ENCODE measurements around the gene USP43.
"Not testable (repeated sequence)": the region's sequence is repeated elsewhere in the genome, so short reads cannot be mapped to it uniquely, and the experiment has no call there.

The USP43 gene

DNA sequence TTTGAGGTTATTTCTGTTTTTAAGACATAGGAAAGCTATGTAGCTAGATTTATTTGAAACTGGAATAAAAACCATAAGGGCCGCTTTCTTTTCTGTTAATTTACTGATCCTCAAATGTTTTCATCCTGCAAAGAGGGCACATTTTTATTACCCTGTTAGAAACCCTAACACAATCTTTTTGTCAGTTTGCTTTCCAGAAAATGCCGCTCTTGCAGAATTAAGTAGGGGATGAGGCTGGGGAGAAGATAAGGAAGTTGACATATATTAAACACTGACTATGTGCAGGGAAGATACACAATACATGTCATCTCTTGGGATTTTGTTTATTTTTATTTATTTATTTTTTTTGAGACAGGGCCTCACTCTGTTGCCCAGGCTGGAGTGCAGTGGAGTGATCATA, 15.7 kb downstream of the USP43 start:
- DNase-seq = no peak

DNA sequence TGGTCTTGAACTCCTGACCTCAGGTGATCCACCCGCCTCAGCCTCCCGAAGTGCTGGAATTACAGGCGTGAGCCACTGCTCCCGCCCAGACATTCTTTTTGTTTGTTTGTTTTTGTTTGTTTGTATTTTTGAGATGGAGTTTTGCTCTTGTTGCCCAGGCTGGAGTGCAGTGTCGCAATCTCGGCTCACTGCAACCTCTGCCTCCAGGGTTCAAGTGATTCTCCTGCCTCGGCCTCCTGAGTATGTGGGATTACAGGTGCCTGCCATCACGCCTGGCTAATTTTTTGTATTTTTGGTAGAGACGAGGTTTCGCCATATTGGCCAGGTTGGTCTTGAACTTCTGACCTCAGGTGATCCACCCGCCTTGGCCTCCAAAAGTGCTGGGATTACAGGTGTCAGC, 18.2 kb downstream of the USP43 start:
- DNase-seq = not testable (repeated sequence)

DNA sequence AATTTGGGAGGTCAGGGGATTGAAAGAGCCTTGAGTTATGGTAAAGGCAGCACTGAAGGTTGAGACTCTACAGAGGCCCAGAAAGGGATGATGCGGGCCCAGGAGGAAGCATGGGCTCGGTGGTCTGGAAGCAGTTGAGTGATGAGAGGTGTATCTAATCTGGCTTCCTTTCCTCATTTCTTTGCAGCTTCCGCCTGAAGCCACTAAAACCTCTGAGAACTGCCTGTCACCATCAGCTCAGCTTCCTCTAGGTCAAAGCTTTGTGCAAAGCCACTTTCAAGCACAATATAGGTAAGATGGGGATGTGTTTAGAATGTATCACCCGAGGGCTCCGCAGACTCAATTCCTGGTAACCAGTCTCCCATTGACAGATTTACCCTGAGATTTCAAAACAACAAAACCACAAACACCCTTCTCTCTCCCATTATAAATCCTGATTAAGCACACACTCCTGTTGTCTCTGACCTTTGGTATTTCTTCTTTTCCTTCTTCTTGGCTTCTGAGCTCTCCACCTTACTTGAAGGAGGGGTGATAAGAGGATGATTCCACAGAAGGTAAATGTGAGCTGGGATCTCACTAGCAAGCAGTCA, 21.2 kb downstream of the USP43 start:
- no peak for DNase-seq

DNA sequence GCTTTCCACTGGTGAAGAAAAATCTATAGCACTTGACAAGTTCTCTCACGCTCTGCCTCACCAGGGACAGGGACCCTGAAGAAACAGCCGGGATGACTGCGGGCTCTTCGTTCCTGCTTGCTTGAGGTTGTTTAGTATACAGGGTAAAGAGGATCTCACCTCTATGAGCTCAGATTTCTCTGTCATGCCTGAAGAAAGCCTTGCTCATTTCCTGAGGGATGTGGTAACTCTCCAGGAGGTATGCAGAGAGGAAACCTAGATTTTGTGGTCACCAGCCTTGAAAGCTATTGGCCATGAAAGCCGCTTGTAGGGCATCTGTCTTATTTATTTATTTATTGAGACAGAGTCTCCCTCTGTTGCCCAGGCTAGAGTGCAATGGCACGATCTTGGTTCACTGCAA, 23.2 kb downstream of the USP43 start:
- DNase-seq = no peak

DNA sequence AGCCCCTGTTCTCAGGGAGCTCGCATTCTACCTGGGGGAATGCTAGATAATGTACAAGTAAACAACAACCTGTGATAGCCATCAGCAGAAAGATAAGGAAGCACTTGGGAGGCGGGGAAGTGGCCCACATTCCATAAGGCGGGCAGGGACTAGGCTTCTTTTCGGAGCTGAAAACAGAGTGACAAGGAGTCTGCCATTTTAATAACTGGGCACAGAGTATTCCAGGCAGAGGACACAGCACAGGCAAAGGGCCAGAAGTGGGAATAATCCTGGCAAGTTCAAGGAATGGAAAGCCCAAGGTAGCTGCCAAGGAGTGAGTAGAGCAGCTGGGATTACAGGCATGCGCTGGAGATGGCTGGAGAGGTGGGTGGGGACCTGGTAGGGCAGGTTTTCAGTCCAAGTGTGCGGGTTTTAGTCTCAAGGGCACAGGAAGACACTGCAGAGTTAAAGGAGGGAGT, 24.3 kb downstream of the USP43 start:
- DNase-seq = no peak

DNA sequence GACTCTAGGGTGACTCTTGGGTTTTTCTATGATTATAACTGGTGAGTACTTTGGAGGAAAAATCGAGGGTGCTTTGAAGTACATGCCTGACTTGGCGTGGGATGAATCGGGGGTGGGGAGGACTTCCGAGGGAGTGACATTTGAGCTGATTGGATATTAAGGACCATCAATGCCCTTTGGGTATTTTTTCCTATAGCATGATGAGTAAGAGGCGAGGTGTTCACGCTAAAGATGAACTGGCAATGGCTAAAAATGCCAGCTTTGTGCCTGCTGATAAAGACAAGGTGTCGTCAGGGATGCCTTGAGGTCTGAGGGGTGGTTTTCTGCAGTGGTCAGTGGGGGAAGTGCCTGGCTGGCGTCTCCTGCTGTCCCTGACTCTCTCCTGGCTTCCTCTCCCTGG, 25.3 kb downstream of the USP43 start:
- DNase-seq = no peak

DNA sequence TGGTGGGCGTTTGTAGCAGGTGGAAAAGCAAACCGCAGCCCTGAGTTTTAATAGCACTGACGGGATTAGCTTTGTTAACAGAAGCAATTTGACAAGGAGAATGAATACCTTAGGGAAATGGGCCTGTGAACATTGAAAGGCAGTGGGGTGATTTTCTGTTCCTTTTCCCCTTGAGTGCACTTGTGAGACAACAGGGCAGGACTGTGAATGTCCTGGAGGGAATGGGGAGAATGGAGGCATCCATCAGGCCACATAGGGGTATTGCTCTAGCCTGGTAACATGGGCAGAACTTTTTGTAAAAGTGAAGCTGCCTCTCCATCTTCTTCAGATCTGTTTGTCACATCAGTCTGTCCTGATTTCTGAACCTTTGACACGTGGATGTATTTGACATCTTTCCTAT, 26.2 kb downstream of the USP43 start:
- DNase-seq = no peak

DNA sequence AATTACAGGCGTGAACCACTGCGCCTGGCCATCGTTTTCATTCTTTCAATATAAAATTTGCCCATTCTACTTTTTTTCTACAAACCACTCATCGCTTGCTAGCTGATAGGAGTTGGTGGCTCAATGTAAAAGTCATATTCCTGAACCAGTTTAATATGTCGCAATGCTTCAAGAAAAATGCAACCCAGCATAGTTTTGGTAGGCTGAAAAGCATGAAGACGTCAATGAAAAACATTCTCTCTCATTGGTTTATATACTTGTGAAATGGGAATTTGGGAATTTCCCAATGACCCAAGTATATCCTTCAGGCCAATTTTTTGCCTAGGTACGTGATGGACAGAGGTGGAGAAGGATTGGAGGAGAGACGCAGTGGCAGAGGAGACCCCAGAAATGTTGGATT, 26.9 kb downstream of the USP43 start:
- DNase-seq = no peak

DNA sequence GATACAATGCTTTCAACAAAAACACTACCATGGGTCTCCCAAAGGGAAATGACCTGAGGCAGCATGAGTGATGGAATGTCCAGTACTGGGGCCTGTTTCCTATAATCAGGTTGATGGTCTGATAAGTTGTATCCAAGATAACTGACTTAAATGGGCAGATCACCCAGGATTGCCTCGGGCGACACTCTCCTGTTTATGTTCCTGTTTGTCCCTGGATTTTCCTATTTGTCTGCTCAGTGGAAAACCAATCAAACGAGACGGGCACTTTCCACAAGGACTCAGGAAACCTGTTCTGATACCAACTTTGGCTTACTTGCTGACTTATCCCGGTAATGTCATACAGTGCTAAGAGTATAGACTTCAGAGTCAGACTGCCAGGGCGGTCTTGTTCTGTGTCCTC, 27.4 kb downstream of the USP43 start:
- DNase-seq = no peak

DNA sequence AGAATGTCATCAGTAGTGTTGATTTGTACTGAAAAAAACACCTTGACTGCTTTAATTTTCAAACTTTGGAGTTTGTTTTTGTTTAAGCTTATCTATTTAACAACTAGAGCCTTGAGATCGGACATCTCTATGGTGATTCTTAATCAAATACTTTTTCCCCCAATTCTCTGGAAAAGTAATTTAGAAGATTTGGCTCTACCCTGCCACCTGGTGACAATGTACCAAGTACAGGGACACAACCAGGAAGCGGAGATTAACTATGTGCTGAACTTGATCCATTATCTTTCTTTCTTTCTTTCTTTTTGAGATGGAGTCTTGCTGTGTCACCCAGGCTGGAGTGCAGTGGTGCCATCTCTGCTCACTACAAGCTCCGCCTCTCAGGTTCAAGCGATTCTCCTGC, 30.8 kb downstream of the USP43 start:
- no peak for DNase-seq

DNA sequence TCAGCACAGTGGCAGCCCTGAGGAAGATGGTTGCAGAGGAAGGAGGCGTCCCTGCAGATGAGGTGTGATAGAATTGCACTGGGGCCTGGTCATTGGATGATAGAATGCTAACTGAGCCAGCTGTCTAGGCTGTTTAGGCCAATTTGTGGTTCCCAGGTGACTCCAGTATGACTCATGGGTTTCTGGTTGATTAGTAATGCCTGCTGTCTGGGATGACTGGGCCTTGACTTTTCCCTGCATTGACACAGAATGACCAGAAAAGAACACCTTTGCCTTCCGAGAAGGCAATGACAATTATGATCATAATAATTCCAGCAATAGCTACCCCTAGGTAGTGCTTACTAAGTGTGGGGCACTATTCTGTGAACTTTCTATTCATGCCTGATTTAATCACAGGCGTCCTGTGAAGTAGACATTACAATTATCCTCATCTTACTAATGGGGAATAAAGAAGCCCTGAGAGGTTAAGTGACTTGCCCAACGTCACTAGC, 31.5 kb downstream of the USP43 start:
- no peak for DNase-seq

DNA sequence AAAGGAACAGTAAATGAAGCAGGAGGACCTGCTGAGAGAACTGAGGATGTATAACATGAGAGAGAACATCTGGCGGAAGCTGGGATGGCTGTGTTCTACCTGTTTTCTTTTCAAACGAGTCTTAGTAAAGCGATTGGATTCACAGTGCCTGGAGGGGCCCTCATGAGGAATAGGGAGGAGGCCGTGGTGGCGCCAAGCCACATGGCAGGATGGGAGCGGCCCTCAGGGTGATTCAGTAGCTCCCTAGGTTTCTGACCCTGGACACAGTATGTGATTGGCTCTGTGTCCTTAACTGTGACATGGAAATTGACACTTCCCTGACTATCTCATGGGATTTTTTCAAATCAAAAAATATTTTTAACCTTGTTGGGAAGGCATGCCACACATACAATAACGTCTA, 32.1 kb downstream of the USP43 start:
- no peak for DNase-seq

DNA sequence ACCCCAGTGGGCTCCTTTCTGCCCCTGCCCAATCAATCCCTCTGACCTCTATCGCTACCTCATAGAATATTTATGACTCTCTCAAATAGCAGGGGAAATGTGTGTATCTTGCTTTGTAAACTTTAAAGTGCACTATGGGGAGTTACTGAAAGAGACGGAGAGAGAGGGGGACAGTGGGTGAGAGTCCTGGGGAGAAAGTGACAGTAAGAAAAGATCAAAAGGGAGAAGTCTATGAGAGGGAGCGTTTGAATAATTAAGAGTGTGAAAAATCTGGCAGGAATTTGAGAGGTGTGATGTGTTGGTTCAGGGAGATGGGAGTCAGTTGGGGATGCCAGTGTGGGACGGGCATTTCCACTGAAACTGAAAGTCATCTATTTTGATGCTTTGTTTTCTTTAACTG, 32.6 kb downstream of the USP43 start:
- DNase-seq = no peak

DNA sequence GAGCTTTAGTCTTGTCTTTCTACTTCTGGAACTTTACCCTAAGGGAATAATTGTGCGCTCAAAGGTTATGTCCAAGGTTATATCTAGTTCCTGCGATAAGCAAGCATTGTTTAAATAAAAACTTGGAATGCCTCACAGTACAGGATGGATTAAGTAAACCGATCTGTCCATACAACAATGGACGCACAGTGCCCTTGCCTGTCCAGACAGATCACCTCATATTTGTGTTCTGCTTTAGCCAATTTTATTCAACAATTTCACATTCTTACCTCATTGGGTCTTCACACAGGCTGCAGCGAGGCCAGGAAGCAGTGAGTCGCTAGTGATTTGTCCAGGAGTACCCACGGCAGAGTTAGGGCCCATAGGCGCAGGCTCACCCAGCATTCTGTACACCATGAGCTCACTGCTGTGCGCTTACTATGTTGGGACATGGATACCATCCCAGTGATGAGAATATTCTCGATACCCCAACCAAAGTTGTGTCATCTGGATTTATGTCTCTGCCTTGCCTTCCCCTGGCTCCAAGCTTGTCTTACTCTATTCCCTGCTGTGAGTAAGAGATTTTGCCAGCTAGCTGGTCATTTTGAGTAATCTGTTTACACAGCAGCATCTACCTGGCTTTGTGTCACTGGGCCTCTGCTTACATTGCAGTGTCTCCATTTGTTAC, 39.8 kb downstream of the USP43 start:
- no peak for DNase-seq

DNA sequence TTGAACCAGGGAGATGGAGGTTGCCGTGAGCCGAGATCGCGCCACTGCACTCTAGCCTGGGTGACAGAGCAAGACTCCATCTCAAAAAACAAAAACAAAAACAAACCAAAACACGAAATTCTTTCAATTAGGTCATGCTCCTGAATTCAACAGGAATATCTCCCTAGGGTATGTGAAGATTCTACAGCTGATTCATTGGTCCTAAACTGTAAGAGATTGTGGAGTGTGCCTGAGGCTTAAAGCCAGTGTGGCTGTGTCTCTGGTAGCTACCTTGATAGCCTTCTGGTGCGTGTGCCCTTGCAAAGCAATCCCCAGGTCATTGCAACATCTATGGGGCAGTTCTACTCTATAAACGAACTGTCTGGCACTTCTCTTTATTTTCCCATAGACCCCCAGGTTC, 48.4 kb downstream of the USP43 start:
- no peak for DNase-seq

DNA sequence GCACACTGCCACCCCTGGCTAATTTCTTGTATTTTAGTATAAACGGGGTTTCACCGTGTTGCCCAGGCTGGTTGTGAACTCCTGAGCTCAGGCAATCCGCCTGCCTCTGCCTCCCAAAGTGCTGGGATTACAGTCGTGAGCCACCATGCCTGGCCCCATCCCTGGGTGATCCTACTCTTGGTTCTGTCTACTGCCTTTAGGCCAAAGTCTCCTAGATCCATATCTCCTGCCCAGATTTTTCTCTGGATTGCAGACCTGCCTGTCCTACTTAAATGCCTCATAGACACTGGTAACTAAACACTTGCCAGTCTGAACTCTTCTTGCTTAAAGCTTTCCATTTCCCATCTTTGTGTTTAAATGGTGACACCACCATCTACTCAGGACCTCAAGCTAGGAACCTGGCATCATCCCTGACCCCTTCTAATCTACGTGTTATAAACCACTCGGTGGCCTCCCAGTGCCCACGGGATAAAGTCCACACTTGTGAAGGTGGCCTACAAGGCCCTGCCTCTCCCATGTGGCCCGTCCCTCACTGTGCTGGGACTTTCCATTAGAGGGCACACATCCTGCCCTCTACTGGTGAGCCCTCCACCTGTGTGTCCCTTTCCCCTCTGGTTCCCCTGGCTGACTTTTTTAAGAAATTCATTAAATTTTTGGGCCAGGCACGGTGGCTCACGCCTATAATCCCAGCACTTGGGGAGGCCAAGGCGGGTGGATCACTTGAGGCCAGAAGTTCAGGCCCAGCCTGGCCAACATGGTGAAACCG, 51.1 kb downstream of the USP43 start:
- no peak for DNase-seq

DNA sequence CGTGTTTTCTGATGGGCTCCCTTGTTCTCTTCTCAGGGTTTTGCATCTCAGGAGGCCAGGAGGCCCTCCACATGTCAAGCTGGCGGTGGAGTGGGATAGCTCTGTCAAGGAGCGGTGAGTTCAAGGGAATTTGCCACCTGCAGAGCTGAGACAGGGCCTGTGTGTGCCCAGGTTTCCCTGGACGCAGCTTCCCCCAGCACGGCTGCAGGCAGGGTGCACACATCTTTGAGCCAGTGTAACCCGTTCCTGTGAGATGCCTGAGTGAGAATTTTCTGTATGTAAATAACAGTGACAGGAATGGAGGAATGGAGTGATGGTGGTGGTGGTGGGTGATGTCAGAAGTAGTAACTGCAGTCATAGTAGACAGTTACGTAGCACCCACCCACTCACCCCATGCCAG, 54.8 kb downstream of the USP43 start:
- DNase-seq = no peak

DNA sequence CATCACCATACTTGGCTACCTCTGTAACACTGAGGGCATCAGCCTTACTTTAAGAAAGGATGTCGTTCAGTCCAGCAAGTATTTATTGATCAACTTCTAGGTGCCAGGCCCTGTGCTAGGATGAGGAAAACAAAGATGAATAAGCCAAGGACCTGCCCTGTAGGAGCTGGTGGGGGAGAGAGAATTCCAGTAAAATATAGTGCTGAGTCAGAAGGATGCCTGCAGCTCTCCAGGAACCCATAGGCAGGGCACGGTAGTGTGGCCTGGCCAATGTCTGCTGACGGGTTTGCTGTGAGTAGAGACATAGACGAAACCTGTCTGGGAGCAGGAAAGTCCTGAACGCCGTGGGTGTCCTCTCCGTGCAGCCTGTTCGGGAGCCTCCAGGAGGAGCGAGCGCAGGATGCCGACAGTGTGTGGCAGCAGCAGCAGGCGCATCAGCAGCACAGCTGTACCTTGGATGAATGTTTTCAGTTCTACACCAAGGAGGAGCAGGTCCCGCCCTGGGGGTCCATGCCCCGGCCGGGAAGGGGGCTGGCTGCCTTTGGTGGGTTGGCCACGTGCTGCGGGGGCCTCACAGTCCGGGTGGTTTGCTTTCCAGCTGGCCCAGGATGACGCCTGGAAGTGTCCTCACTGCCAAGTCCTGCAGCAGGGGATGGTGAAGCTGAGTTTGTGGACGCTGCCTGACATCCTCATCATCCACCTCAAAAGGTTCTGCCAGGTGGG, 55.6 kb downstream of the USP43 start:
- DNase-seq = no peak

DNA sequence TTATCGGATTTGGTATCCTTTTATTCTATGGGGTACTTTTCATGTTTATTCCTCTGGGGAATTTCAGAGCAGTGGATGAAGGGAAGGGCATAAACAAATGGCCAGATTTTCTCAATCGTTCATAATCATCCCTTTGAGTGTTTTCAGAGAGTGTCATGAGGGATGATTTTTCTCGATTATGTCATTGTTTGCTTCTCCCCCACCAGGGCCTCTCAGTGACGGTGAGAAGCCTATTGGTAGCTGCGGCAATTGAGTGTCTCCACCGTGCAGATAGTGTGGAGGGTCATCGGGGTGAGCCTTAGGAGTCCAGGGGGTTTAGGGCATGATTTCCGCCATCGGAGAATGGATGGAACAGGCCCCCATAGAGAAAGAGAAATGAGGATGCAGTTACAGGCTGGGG, 57.2 kb downstream of the USP43 start:
- DNase-seq = no peak

DNA sequence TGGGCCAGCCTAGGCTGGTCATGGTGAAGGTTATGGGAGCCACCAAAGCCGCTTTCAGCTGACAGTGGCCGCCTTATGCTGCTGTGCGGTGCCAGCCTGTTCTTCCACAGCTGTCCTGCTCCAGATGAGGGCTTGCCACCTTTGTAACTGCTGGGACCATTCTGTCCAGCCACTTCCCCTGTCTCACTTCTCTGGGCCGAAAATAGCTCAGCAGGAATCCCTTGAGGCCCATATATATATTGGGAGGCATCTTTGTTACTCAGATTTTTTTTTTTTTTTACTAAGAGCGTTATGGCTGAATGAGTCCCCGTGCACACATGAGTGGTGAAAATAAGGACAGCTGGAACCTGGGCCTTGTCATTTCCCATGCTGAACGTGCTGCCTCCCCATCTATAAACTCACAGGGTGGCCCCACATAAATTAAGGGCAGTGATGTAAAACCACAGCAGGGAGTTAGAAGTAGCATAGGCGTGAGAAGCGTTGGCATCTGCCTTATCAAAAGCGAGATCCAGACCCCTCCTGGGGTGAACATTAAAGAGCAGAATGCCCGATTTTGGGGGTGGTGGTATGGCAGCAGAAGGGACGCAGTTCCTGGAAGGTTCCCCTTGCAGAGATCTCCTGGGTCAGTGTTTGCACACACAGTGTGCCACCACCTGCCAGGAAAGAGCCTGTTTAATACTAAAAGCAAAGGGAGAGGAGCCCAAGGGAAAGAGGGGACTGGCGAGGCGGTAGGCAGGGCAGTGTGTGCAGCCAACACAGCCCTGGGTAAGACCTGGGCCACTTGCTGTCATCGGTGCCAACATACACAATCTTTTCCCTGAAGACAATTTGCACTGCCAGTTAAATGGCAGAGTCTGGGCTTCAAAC, 57.8 kb downstream of the USP43 start:
- no peak for DNase-seq

DNA sequence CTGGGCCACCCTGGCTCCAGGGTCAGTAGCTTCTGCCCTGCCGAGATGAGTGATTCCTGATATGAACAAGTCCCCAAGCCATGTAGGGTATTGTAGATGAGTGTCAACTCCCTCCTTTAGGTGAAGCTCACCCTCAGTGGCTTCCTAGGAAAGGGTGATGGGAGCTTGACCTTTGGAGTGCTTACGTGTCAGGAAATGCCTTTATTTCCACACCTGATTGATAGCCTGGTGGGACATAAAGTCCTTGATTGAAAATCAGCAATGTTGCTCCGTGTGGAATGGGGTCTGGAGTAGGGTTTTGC, 58.4 kb downstream of the USP43 start:
- no peak for DNase-seq

DNA sequence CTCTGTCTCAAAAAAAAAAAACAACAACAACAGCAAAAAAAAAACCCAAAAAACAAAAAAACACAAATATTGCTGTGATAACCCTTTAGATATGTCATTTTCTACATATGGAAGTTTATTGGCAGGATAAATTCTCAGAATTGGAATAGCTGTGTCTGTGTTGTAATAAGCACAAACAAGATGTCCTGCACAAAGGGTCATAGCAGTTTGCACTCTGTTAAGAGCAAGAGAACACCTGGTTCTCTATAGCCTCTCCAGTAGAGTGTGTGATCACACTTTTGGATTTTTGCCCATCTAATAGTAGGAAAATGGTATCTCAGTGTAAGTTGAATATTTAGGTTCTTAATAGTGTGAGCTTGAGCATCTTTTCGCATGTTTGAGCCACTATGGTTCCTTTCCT, 60.4 kb downstream of the USP43 start:
- DNase-seq = no peak

DNA sequence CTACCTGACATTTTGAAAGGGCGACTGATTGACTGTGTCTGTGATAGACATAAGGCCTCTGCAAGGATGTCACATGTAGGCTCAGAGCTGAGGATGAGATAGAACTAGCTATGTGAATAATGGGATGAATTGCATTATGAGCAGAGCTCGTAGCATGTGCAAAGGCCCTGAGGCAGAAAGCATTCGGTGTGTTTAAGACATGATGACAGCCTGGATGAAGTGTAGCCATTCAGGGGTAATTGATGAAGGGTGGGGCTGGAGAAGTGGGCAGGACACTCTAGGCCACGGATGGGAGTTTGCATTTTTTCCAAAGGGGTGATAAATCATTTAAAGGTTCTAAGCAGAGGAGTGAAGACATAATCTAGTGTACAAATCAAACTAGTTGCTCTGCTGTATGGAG, 62.6 kb downstream of the USP43 start:
- no peak for DNase-seq

Measured in NK-92 treated with Interleukin-12 subunit alpha and Interleukin-12 subunit beta, amount 100 ng/mL, for 24 hours (cell line).